Tibial nerve (tissue), 4 donors: ENCODE data around the gene ADAMTS12. TPM values are rescaled to one million over a fixed set of nuclear protein-coding genes. Genes with fewer than 3 reads are reported as not detected.

Experiments
- DNase-seq, 2 donors: peaks; one replicate each; pipeline ENCODE4 v3.0.0-alpha.2; 2019; ENCODE audit warnings: low spot score in 2 of 2
- H3K27ac ChIP-seq, 4 donors: fragments of 200-600 bp; sonication (generic) in 3 of 4; one replicate each; pipeline ENCODE4 v1.5.1; 2017 to 2019; ENCODE audit warnings: mild to moderate bottlenecking in 1 of 4
- H3K27me3 ChIP-seq, 2 donors: fragments of 200-600 bp; sonication (generic) in 1 of 2; one replicate each; pipeline versions ENCODE4 v1.5.1 to v1.6.0; 2017 to 2019
- H3K36me3 ChIP-seq, 3 donors: fragments of 200-600 bp; sonication (generic); one replicate each; pipeline ENCODE4 v1.5.1; 2018 to 2019
- H3K4me1 ChIP-seq, 4 donors: fragments of 200-600 bp; sonication (generic) in 3 of 4; one replicate each; pipeline ENCODE4 v1.5.1; 2017 to 2019
- H3K4me3 ChIP-seq, 4 donors: fragments of 200-600 bp; sonication (generic) in 3 of 4; one replicate each; pipeline ENCODE4 v1.5.1; 2017 to 2019; ENCODE audit warnings: mild to moderate bottlenecking in 1 of 4, moderate library complexity in 1 of 4
- H3K9me3 ChIP-seq, 4 donors: fragments of 200-600 bp; sonication (generic) in 3 of 4; one replicate each; pipeline ENCODE4 v1.5.1; 2017 to 2019
- EP300 ChIP-seq, 2 donors: sonication (generic); formaldehyde crosslinking; IDR thresholded peaks; one replicate each; pipeline ENCODE4 v1.6.1; 2017; ENCODE audit warnings: antibody characterized with exemption in 2 of 2, mild to moderate bottlenecking in 1 of 2
- POLR2A ChIP-seq, 2 donors: fragments of 450-650 bp; IDR thresholded peaks; one replicate each; pipeline ENCODE4 v1.6.1; 2017; ENCODE audit warnings: antibody characterized with exemption in 2 of 2, mild to moderate bottlenecking in 2 of 2, moderate library complexity in 2 of 2
- WGBS, 2 donors: methylation state at CpG; one replicate each; pipeline ENCODE4 v1.1.5; 2018; 5-methylcytosine and 5-hydroxymethylcytosine counted together
- total RNA-seq, 4 donors: library from RNA; depleted of rRNA; stranded (reverse); fragments of >200 nt; gene quantifications; one replicate each; pipeline ENCODE4 v1.1.0, GENCODE V29; 2016
- TF ChIP-seq, protein P1 (sequence below), 5 experiments: fragments of 200-600 bp in 3 of 5; fragments of 450-650 bp in 2 of 5; sonication (generic) in 3 of 5; IDR thresholded peaks; one replicate each; pipeline ENCODE4 v1.5.1; 2016 to 2019; ENCODE audit warnings: antibody characterized with exemption in 5 of 5, mild to moderate bottlenecking in 3 of 5, moderate library complexity in 2 of 5

Gene ADAMTS12
- total RNA-seq, 4 donors from 2014 or later, result 7.1 to 10.4 (median 9.7) TPM

DNA sequence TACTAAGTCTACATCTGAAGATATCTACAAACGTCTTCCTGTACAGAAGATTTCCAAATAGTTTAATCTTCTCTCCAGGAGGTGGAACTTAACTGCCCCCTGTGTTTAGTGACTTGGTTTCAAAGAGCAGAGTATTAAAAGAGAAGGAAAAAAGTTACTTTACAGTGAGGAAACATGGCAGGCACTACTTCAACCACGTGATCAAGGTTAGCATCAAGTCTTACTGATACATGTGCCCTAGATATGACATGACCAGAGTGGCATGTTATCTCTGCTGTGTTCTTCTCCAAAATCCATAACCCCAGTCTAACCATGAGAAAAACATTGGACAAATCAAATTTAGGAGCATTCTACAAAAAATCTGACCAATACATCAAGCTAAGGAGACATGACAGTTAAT lies 125.8 kb downstream of the ADAMTS12 start:
- Histone ChIP-seq H3K36me3 (no peaks in the 10 kb centered on the region), H3K4me1 (peaks cover 0 to 13% (median 0%) of the 10 kb centered on the region in 4 donors), H3K4me3 (no peak overlapping the region), H3K9me3 (no peaks in the 10 kb centered on the region), H3K27ac (no peak overlapping the region), H3K27me3 (no peaks in the 10 kb centered on the region)
- 77 to 79% methylated on average over 2 of the region's 2 CpGs for WGBS, 2 donors
- DNase-seq, result no peak
- TF ChIP-seq, protein P1, sequence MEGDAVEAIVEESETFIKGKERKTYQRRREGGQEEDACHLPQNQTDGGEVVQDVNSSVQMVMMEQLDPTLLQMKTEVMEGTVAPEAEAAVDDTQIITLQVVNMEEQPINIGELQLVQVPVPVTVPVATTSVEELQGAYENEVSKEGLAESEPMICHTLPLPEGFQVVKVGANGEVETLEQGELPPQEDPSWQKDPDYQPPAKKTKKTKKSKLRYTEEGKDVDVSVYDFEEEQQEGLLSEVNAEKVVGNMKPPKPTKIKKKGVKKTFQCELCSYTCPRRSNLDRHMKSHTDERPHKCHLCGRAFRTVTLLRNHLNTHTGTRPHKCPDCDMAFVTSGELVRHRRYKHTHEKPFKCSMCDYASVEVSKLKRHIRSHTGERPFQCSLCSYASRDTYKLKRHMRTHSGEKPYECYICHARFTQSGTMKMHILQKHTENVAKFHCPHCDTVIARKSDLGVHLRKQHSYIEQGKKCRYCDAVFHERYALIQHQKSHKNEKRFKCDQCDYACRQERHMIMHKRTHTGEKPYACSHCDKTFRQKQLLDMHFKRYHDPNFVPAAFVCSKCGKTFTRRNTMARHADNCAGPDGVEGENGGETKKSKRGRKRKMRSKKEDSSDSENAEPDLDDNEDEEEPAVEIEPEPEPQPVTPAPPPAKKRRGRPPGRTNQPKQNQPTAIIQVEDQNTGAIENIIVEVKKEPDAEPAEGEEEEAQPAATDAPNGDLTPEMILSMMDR (IDR thresholded peaks at IDR 0.05), result no peak
- TF ChIP-seq EP300 (IDR thresholded peaks at IDR 0.05) (no peak), POLR2A (IDR thresholded peaks at IDR 0.05) (no peak)

DNA sequence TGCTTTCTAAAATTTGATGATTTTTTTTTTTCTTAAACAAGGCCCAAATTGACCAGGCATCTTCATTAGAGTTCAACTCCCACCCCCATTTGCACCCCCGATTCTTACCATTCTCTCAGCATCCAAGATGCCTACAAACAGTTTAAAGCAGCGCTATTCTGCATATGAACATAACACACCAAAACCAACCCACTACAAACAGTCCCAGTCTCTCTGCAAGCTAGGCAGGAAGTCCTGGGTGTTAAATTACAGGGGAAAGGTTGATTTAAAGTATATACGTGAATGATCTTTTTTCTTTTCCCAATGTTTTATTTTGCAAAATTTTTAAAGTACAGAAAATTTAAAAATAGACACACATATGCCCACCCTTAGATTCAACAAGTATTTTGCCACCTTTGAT lies 127.0 kb downstream of the ADAMTS12 start:
- no peak for DNase-seq
- 78 to 80% methylated on average over 3 of the region's 3 CpGs for WGBS, 2 donors
- H3K27me3 ChIP-seq, result no peaks in the 10 kb centered on the region
- H3K4me3 ChIP-seq, result no peak overlapping the region
- no peaks in the 10 kb centered on the region for H3K36me3 ChIP-seq
- H3K27ac ChIP-seq, result no peak overlapping the region
- H3K4me1 ChIP-seq, result peaks cover 0 to 13% (median 0%) of the 10 kb centered on the region in 4 donors
- no peaks in the 10 kb centered on the region for H3K9me3 ChIP-seq
- no peak for TF ChIP-seq EP300 (IDR thresholded peaks at IDR 0.05)
- TF ChIP-seq, protein P1 (IDR thresholded peaks at IDR 0.05), result no peak
- TF ChIP-seq POLR2A (IDR thresholded peaks at IDR 0.05), result no peak

DNA sequence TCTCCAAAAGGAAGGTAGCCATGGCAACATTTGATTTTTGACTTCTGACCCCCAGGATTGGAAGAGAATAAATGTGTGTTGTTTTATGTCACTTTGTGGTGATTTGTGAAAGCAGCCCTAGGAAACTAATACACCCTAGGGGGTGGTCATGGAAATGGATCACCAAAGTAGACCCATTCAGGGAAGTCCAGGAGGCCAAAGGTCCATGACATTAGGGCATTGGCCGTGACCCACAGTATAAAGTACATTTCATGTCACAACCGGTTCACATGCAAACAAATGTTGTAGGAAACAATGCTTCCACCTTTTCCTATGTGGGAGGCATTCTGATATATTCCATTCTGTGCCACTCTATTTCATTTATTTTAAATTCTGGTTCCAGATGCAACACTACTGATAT lies 128.4 kb downstream of the ADAMTS12 start:
- 45 to 71% methylated on average over 2 of the region's 2 CpGs for WGBS, 2 donors
- TF ChIP-seq EP300 (IDR thresholded peaks at IDR 0.05), result no peak
- no peak for TF ChIP-seq POLR2A (IDR thresholded peaks at IDR 0.05)
- TF ChIP-seq, protein P1 (IDR thresholded peaks at IDR 0.05), result no peak
- no peak overlapping the region for H3K4me3 ChIP-seq
- H3K27me3 ChIP-seq, result no peaks in the 10 kb centered on the region
- H3K36me3 ChIP-seq, result no peaks in the 10 kb centered on the region
- H3K27ac ChIP-seq, result no peak overlapping the region
- H3K9me3 ChIP-seq, result no peaks in the 10 kb centered on the region
- no peak for DNase-seq
- H3K4me1 ChIP-seq, result peaks cover 0 to 6% (median 0%) of the 10 kb centered on the region in 4 donors

GRCh38 chr5:33762859-33763258 lies 128.9 kb downstream of the ADAMTS12 start:
- H3K27me3 ChIP-seq, result no peaks in the 10 kb centered on the region
- WGBS, 2 donors, result 63 to 70% methylated on average over 1 of the region's 1 CpG
- no peak overlapping the region for H3K27ac ChIP-seq
- H3K36me3 ChIP-seq, result no peaks in the 10 kb centered on the region
- DNase-seq, result no peak
- peaks cover 0 to under 1% (median 0%) of the 10 kb centered on the region in 4 donors for H3K4me1 ChIP-seq
- TF ChIP-seq POLR2A (IDR thresholded peaks at IDR 0.05) (no peak), EP300 (IDR thresholded peaks at IDR 0.05) (no peak)
- TF ChIP-seq, protein P1 (IDR thresholded peaks at IDR 0.05), result no peak
- no peaks in the 10 kb centered on the region for H3K9me3 ChIP-seq
- H3K4me3 ChIP-seq, result no peak overlapping the region

DNA sequence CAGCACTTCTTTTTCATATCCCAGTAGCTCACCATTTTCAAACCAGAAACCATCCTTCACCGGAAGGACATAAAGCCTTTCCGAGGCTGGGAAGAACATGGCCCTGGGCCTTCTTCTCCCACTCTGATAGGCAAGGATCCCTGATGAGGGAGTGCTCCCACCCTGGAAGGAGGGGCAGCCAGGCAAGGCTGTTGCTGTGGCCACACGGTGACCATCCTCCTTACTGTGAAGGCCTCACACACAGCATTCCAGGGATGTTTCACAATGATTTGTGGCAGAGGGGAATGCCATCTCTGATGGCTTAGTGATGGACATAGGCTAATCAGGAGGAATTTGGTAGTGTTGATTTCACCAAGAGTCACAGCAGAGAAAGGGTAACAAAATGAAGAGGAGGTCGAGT lies 130.7 kb downstream of the ADAMTS12 start:
- Histone ChIP-seq H3K36me3 (no peaks in the 10 kb centered on the region), H3K27me3 (no peaks in the 10 kb centered on the region), H3K4me1 (no peaks in the 10 kb centered on the region), H3K4me3 (no peak overlapping the region), H3K27ac (no peak overlapping the region), H3K9me3 (no peaks in the 10 kb centered on the region)
- WGBS, 2 donors, result 62 to 64% methylated on average over 4 of the region's 4 CpGs
- no peak for DNase-seq
- TF ChIP-seq POLR2A (IDR thresholded peaks at IDR 0.05), result no peak
- TF ChIP-seq, protein P1 (IDR thresholded peaks at IDR 0.05), result no peak
- no peak for TF ChIP-seq EP300 (IDR thresholded peaks at IDR 0.05)
